Retinal pigment epithelial cell (primary cell): Measurements from ENCODE around the gene SPATA18.

Source experiments
- DNase-seq: peaks from one replicate; pipeline ENCODE4 v3.0.0-alpha.2; 2010; ENCODE audit warnings: low read depth
- H3K4me3 ChIP-seq: 2 replicates; pipeline ENCODE4 v1.5.1; 2011; ENCODE audit warnings: mild to moderate bottlenecking, low read length, control low read depth, moderate library complexity
- CTCF ChIP-seq: conservative IDR thresholded peaks from 2 replicates; pipeline ENCODE4 v1.5.1; 2011; ENCODE audit warnings: low read depth, low read length, control low read depth, inconsistent platforms

Gene SPATA18

GRCh38 chr4:52094376-52095145 lies 43.5 kb downstream of the SPATA18 start:
- H3K4me3 ChIP-seq: no peak overlapping the region
- no peak for DNase-seq
- no peak for TF ChIP-seq CTCF

DNA sequence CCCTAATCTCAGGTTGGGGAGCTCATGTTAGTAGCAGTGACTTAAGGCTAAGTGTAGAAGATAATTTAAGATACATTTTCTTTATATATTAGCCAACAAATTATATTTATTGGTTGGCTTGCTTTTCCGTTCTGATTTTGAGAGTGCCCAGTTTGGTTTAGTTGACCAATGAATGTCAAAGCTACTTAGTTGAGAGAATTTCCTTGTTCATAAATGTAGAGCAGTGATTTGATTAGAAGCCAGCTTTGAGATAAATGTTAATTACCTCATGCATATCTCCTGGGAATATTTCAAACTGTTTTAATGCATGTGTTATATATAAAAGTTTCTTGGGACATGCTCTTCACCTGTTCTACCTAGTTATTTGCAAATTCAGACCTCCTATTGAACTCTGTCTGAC lies 44.3 kb downstream of the SPATA18 start:
- DNase-seq: no peak
- no peak overlapping the region for H3K4me3 ChIP-seq
- no peak for TF ChIP-seq CTCF

GRCh38 chr4:52096048-52096447 lies 44.9 kb downstream of the SPATA18 start:
- no peak for DNase-seq
- TF ChIP-seq CTCF: no peak

DNA sequence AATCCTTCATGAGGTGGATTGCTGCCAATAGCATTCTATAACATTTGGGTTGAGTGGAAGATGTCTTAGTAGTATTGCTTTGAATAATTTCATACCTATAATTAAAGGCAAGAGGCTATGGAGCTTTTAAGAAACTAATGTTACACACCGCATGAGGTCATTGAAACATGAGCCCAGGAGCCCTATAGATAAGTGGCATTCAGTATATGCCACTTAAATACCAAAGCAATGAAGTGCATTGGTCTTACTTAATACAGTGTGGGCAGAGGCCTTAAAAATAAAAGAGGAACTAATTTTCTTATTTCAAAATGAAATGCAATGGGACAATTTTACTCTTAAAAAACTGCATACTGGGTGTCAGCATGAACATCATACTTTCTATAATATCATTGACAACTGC lies 47.5 kb downstream of the SPATA18 start:
- TF ChIP-seq CTCF: no peak
- no peak for DNase-seq
- no peak overlapping the region for H3K4me3 ChIP-seq

More at GRCh38 chr4:52096048-52096447, 44.9 kb downstream of the SPATA18 start:
- no peak overlapping the region for H3K4me3 ChIP-seq

- no peak for TF ChIP-seq CTCF
- no peak overlapping the region for H3K4me3 ChIP-seq
- no peak for DNase-seq
These were observed 48.9 kb downstream of the SPATA18 start for GRCh38 chr4:52099860-52100461.

DNA sequence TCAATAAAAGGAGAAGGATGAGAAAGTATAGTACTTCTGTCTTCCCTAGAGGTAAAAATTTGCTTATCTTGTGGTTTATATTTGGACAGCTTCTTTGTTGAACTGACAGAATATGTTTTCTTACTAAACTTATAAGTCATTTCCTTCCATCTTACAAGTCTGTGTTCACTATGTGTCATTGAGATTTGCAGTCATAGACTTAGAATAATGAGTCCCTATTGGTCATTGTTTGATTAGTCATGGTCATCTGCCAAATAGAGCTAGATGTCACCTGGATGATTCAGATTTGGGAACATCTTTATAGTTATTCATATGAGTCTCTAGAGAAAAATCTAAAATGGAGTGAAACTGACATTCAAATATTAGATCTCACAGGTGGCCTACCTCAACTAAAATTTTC lies 51.5 kb downstream of the SPATA18 start:
- H3K4me3 ChIP-seq: no peak overlapping the region
- no peak for DNase-seq
- no peak for TF ChIP-seq CTCF

GRCh38 chr4:52103319-52103718 lies 52.2 kb downstream of the SPATA18 start:
- no peak overlapping the region for H3K4me3 ChIP-seq
- DNase-seq: no peak
- peak; percentile 54 for TF ChIP-seq CTCF
